Thyroid gland (tissue), 4 donors: ENCODE results near the gene CELA1. TPM values are rescaled to one million over a fixed set of nuclear protein-coding genes. Genes with fewer than 3 reads are reported as not detected.

ENCODE experiments used
- DNase-seq, 2 donors: peaks; one replicate each; pipeline ENCODE4 v3.0.0-alpha.2; 2019
- H3K27ac ChIP-seq, 3 donors: fragments of 200-600 bp; sonication (generic); 1 replicate in 2 of 3; 2 replicates in 1 of 3; pipeline ENCODE4 v1.5.1; 2016 to 2019; ENCODE audit warnings: mild to moderate bottlenecking in 1 of 3, moderate library complexity in 1 of 3
- H3K27me3 ChIP-seq: fragments of 200-600 bp; sonication (generic); one replicate; pipeline ENCODE4 v1.5.1; 2019
- H3K36me3 ChIP-seq, 2 donors: fragments of 200-600 bp; sonication (generic); one replicate each; pipeline ENCODE4 v1.5.1; 2016 to 2019
- H3K4me1 ChIP-seq, 2 donors: fragments of 200-600 bp; sonication (generic); one replicate each; pipeline ENCODE4 v1.5.1; 2017 to 2019
- H3K4me3 ChIP-seq, 3 donors: fragments of 200-600 bp; sonication (generic); replicated peaks in 1 of 3; 1 replicate in 2 of 3; 2 replicates in 1 of 3; pipeline ENCODE4 v1.5.1; 2016; ENCODE audit warnings: mild to moderate bottlenecking in 1 of 3
- H3K9me3 ChIP-seq: fragments of 200-600 bp; sonication (generic); one replicate; pipeline ENCODE4 v1.5.1; 2017
- POLR2A ChIP-seq, 2 donors: fragments of 450-650 bp; IDR thresholded peaks; one replicate each; pipeline ENCODE4 v1.6.1; 2017; ENCODE audit warnings: antibody characterized with exemption in 2 of 2, mild to moderate bottlenecking in 2 of 2, moderate library complexity in 1 of 2
- WGBS, 2 donors: methylation state at CpG; one replicate each; pipeline ENCODE4 v1.1.5; 2017; 5-methylcytosine and 5-hydroxymethylcytosine counted together
- intact Hi-C: fragments of 100-400 bp; cut with DNase I; formaldehyde crosslinking; loops from one replicate; pipeline ENCODE4 v1.15.1; 2023
- total RNA-seq, 4 donors: library from RNA; depleted of rRNA; stranded (reverse); fragments of >200 nt; gene quantifications; one replicate each; pipeline ENCODE4 v1.2.3, GENCODE V29; 2016
- TF ChIP-seq, protein P1 (sequence below), 6 experiments: fragments of 200-600 bp in 3 of 6; fragments of 450-650 bp in 3 of 6; sonication (generic) in 3 of 6; IDR thresholded peaks; one replicate each; pipeline ENCODE4 v1.5.1; 2016 to 2019; ENCODE audit warnings: antibody characterized with exemption in 6 of 6, mild to moderate bottlenecking in 2 of 6, inconsistent platforms in 1 of 6, moderate library complexity in 1 of 6

CELA1 gene
- total RNA-seq, 4 donors from 2014 or later: not detected

GRCh38 chr12:51335931-51336330 is 10.5 kb downstream of the CELA1 start:
- H3K9me3 ChIP-seq: no peaks in the 10 kb centered on the region
- 72 to 80% methylated on average over 2 of the region's 2 CpGs for WGBS, 2 donors
- no peaks in the 10 kb centered on the region for H3K27me3 ChIP-seq
- DNase-seq: no peak
- H3K4me3 ChIP-seq: no peak overlapping the region
- intact Hi-C loops: no loop called here
- TF ChIP-seq POLR2A (IDR thresholded peaks at IDR 0.05): no peak
- TF ChIP-seq, protein P1, sequence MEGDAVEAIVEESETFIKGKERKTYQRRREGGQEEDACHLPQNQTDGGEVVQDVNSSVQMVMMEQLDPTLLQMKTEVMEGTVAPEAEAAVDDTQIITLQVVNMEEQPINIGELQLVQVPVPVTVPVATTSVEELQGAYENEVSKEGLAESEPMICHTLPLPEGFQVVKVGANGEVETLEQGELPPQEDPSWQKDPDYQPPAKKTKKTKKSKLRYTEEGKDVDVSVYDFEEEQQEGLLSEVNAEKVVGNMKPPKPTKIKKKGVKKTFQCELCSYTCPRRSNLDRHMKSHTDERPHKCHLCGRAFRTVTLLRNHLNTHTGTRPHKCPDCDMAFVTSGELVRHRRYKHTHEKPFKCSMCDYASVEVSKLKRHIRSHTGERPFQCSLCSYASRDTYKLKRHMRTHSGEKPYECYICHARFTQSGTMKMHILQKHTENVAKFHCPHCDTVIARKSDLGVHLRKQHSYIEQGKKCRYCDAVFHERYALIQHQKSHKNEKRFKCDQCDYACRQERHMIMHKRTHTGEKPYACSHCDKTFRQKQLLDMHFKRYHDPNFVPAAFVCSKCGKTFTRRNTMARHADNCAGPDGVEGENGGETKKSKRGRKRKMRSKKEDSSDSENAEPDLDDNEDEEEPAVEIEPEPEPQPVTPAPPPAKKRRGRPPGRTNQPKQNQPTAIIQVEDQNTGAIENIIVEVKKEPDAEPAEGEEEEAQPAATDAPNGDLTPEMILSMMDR (IDR thresholded peaks at IDR 0.05): no peak
- no peaks in the 10 kb centered on the region for H3K36me3 ChIP-seq
- H3K27ac ChIP-seq: no peak overlapping the region
- H3K4me1 ChIP-seq: no peaks in the 10 kb centered on the region

- 88% methylated on average over 4 of the region's 4 CpGs for WGBS, 2 donors
- intact Hi-C loops: no loop called here
- H3K36me3 ChIP-seq: no peaks in the 10 kb centered on the region
- no peak overlapping the region for H3K4me3 ChIP-seq
- no peaks in the 10 kb centered on the region for H3K27me3 ChIP-seq
- no peak overlapping the region for H3K27ac ChIP-seq
- no peaks in the 10 kb centered on the region for H3K9me3 ChIP-seq
- TF ChIP-seq, protein P1 (IDR thresholded peaks at IDR 0.05): no peak
- TF ChIP-seq POLR2A (IDR thresholded peaks at IDR 0.05): no peak
- DNase-seq: no peak
- no peaks in the 10 kb centered on the region for H3K4me1 ChIP-seq
These were observed 11.7 kb downstream of the CELA1 start for GRCh38 chr12:51334764-51335163.

GRCh38 chr12:51333536-51333935 is 12.9 kb downstream of the CELA1 start:
- H3K27me3 ChIP-seq: no peaks in the 10 kb centered on the region

DNA sequence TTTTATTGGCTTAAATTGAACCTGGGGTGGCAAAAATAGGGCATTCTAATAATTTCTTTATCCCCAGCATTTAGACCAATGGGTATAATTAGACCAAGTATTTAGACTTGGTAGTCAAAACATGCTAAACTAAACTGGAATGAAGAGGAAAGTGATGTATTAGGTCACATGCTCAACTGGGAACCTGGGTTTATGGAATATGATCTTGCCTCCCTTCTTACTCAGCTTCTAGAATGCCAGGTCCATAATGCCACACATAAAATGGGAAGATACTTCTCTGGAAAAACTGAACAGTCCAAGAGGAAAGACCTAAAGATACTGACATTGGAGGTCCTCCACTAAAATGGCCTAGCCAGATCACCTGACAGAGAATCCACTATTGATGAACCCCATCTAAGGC is 16.3 kb downstream of the CELA1 start:
- intact Hi-C loops: no loop called here
- DNase-seq: no peak
- Histone ChIP-seq H3K4me3 (no peak overlapping the region), H3K27me3 (no peaks in the 10 kb centered on the region), H3K27ac (no peak overlapping the region), H3K9me3 (no peaks in the 10 kb centered on the region), H3K36me3 (no peaks in the 10 kb centered on the region), H3K4me1 (peaks cover 0 to 5% of the 10 kb centered on the region in 2 donors)
- no peak for TF ChIP-seq POLR2A (IDR thresholded peaks at IDR 0.05)
- TF ChIP-seq, protein P1 (IDR thresholded peaks at IDR 0.05): no peak

More at GRCh38 chr12:51333536-51333935, 12.9 kb downstream of the CELA1 start:
- no peaks in the 10 kb centered on the region for H3K36me3 ChIP-seq
- intact Hi-C loops: no loop called here
- no peaks in the 10 kb centered on the region for H3K9me3 ChIP-seq
- no peak for TF ChIP-seq POLR2A (IDR thresholded peaks at IDR 0.05)
- TF ChIP-seq, protein P1 (IDR thresholded peaks at IDR 0.05): no peak
- H3K4me1 ChIP-seq: no peaks in the 10 kb centered on the region
- DNase-seq: no peak
- H3K4me3 ChIP-seq: no peak overlapping the region
- WGBS, 2 donors: 71 to 74% methylated on average over 6 of the region's 6 CpGs
- no peak overlapping the region for H3K27ac ChIP-seq

GRCh38 chr12:51329742-51330141 is 16.7 kb downstream of the CELA1 start:
- H3K4me3 ChIP-seq: no peak overlapping the region
- H3K36me3 ChIP-seq: no peaks in the 10 kb centered on the region
- H3K9me3 ChIP-seq: no peaks in the 10 kb centered on the region
- intact Hi-C loops: no loop called here
- H3K27ac ChIP-seq: no peak overlapping the region
- DNase-seq: no peak
- whole genome bisulfite sequencing, 2 donors: 79 to 81% methylated on average over 5 of the region's 5 CpGs
- TF ChIP-seq POLR2A (IDR thresholded peaks at IDR 0.05): no peak
- TF ChIP-seq, protein P1 (IDR thresholded peaks at IDR 0.05): no peak
- H3K27me3 ChIP-seq: no peaks in the 10 kb centered on the region
- H3K4me1 ChIP-seq: peaks cover 0 to 5% of the 10 kb centered on the region in 2 donors
